ENCODE results near the gene IGSF1.

DNA sequence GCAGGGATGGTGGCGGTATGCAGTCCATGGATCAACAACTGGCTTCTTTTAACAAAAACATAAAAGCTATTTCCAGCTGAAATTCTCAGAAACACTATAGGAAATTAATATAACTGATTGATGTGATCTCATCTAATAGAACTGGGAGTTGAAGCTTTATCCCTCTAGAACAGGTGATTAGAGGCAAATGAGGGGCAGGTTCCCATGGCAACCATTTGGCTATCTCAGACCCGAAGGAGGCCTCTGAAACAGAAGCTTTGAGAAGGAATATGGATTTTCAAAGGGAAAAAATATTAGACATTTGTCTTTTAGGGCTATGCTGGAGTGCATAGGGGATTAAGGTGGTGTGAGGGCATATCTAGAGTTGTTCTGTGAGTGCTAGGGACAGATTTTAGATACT, 50.0 kb downstream of the IGSF1 start:
- TF ChIP-seq, protein P1, sequence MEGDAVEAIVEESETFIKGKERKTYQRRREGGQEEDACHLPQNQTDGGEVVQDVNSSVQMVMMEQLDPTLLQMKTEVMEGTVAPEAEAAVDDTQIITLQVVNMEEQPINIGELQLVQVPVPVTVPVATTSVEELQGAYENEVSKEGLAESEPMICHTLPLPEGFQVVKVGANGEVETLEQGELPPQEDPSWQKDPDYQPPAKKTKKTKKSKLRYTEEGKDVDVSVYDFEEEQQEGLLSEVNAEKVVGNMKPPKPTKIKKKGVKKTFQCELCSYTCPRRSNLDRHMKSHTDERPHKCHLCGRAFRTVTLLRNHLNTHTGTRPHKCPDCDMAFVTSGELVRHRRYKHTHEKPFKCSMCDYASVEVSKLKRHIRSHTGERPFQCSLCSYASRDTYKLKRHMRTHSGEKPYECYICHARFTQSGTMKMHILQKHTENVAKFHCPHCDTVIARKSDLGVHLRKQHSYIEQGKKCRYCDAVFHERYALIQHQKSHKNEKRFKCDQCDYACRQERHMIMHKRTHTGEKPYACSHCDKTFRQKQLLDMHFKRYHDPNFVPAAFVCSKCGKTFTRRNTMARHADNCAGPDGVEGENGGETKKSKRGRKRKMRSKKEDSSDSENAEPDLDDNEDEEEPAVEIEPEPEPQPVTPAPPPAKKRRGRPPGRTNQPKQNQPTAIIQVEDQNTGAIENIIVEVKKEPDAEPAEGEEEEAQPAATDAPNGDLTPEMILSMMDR (IDR thresholded peaks at IDR 0.05): no peak
- TF ChIP-seq POLR2A (IDR thresholded peaks at IDR 0.05; ENCODE audit: low read depth): no peak
- TF ChIP-seq EP300 (IDR thresholded peaks at IDR 0.05): no peak

Measured in esophagus muscularis mucosa (tissue), 4 donors.